Stimulated activated CD8-positive, alpha-beta memory T cell treated with anti-CD3 and anti-CD28 coated beads, Interleukin-12 subunit alpha, Interleukin-12 subunit beta, amount 100 ng/mL, for 24 hours (primary cell): ENCODE results near the gene LDB2.

Source experiments
- DNase-seq: peaks from one replicate; pipeline ENCODE4 v3.0.0-alpha.2; 2020; ENCODE audit errors: extremely low read depth

LDB2 gene

GRCh38 chr4:16721613-16722291 is 176.7 kb downstream of the LDB2 start:
- DNase-seq = no peak

GRCh38 chr4:16720761-16721160 is 177.7 kb downstream of the LDB2 start:
- DNase-seq = no peak

DNA sequence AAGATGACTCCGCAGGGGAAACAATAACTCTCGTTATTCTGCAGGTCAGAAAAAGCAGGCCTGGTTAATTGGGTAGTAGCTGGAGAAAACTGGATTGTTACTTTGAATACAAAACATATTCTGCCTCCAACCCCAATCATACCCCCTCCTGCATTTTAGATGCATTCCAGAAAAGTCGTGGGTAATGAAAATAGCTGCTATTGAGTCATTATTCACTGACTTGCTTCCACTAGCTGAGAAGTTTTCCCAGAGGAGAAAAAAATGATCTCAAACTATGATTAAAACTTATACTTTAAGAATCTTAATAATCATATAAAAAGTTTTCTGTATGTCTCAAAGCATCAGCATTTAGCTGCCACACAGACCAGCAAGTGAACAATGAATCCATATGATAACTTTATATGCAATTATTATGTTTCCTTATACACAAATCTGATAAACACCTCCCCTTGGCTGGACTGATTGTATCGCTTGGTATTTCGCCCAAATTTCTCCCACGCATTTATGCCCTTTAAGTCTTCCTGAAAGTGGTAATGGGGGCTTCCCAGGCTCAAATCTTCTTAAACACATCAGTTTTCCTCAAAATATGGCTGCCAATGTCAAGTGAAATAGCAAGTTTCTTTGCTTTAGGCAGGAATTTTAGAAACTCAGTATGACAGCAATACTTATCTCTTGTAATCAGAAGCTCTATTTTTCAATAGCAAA is 181.0 kb downstream of the LDB2 start:
- no peak for DNase-seq

DNA sequence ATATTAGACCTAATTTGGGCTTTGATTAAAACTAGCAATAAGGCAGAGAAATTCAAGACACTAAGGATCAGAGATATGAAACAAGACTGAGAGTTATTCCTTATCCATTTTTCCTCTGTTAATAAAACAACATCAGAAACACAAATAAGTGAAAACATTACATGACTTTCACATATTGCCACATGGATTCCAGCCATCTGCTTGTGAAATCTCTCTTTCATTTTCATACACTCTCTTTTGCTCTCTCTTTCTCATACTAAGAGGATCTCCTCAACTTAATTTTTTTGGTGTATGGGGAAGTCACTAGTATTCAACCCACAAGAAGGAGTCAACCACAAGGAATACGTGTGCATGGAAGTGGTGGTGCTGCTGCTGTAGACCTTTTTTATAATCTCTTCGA is 183.0 kb downstream of the LDB2 start:
- DNase-seq = no peak

DNA sequence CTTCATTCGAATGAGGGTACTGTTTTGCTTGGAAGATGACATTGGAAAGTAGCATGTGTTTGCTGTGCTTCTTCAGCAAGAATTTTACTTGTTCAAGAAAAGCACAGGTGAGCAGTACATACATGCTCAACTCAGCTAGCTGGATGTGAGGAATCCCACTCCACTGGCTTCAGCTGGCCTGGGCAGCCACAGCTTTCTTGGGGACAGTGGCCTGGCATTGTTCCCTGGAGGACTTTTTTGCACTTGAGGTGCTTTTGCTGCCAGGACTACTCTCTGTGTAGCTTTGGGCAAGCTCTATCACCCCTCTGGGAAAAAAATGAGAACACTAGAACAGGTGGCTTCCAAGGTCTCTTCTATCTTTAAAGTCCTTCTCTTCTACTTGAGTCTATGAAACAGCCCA is 184.3 kb downstream of the LDB2 start:
- DNase-seq = no peak

DNA sequence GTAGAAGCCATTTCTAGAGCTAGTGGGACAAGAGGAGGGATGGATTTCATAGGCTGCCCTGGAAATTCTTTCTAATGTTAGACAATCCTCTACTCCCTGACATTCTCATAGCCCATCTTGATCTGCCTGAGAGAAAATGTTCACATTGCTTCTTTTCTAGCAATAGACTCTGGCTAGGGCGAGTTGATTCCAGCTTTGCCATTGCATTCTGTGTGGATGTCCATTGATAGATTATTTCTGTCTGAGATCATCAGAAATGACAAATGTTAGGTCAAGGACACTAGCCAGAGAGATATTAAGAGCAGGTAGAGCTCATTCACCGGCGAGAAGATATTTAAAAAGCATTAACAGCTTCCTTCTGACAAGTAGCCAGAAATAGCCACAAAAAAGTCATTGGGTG is 184.7 kb downstream of the LDB2 start:
- DNase-seq = no peak

GRCh38 chr4:16713271-16713670 is 185.2 kb downstream of the LDB2 start:
- no peak for DNase-seq

- DNase-seq = no peak
Observed at GRCh38 chr4:16710198-16710597, 188.2 kb downstream of the LDB2 start.

- DNase-seq = no peak
Observed at GRCh38 chr4:16707874-16708273, 190.6 kb downstream of the LDB2 start.

DNA sequence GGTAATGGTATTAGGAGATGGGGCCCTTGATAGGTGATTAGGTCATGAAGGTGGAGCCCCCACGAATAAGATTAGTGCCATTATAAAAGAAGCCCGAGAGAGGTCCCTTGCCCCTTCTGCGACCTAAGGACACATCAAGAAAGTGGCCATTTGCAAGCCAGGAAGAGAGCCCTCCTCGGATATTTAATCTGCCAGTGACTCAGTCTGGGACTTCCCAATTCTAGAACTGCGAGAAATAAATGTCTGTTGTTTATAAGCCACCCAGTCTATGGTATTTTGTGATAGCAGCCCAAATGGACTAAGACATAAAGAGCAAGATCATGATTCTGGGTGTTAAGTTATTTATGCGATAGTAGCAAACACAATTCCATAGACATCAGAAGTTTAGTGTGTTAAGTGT is 192.2 kb downstream of the LDB2 start:
- DNase-seq = no peak

GRCh38 chr4:16705341-16705740 is 193.1 kb downstream of the LDB2 start:
- no peak for DNase-seq

GRCh38 chr4:16704489-16704888 is 194.0 kb downstream of the LDB2 start:
- DNase-seq = no peak

DNA sequence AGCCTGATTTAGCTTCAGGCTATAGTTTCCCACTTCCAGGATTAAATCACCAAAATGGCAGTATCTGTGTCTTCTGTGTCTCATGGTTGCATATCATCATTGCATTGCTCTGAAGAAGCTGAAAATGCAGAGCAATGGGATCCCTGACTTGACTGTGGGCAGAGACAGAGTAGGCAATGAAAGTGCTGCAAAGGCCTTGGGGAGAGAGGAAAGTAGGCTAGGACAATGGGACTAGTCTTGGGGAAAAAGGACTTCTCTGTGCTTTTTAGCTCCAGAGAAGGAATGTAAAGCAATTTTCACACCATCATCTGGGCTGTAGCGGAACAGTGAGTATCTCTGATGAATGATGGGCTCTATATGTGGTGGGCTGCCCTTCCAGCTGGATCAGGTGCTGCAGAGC is 202.5 kb downstream of the LDB2 start:
- no peak for DNase-seq

DNA sequence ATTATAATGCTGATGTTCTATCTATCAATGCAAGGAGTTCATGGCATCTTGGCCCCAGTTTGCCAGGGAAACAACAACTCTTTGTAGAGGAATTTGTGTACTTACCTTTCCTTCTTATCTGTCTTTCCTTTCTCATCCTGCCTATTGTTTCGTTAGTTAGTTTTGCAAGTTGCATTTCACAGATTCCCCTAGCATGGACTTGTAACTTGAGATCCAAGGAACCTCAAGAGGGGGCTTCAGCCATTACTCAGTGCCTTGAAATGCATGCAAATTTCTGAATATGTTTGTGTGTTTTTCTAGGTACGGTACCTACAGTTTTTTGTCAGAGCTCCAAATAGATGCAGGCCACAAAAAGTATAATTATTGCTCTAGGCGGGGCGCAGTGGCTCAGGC is 203.6 kb downstream of the LDB2 start:
- DNase-seq = no peak

DNA sequence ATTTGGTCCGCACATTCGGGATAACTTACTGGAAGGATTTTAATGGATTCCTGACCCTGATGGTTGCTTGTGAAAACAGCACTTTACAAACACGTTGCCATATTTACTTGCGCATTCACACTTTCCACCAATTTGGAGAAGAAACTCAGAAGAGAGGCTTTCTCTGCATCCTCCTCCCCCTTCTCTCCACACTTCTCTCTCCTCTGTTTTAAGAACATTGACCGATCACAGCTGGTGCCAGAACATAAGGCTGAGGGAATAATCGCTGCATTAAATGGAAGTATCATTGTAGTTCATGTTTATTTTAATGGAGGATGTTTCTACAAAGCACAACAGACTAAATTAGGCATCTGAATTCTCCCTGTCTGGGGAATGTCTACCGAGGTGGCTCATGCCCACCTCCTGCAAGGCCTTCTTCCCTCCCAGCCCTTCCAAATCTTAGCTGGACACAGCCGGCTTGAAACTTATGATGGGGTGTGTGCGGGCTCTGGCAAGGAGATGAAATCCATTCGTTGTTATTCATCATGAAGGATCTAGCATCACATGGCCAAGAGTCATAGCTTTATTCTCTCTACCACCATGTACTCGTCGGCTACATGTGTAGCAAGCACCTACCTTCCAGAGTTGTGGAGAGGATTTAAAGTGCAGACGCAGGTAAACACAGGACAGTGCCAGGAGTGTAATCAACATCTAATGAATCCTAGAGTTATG is 204.1 kb downstream of the LDB2 start:
- no peak for DNase-seq

DNA sequence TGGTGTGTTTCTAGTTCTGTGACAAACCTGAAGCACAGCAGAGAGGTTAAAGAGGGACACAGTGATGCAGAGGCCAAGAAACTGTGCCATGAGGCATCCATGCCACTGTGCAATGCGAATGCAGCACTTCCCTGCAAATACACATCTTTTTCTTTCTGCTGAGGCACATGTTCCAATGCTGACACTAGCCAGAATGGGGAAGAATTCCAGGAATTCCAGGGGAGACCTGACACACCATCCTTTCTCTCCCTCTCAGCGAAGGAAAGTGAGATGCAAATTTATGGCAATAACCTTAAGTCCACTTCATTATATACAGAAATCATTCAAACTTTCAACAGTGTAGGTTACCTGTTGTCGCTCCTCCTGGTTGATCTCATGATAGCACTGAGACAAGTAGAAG is 204.8 kb downstream of the LDB2 start:
- DNase-seq = no peak

DNA sequence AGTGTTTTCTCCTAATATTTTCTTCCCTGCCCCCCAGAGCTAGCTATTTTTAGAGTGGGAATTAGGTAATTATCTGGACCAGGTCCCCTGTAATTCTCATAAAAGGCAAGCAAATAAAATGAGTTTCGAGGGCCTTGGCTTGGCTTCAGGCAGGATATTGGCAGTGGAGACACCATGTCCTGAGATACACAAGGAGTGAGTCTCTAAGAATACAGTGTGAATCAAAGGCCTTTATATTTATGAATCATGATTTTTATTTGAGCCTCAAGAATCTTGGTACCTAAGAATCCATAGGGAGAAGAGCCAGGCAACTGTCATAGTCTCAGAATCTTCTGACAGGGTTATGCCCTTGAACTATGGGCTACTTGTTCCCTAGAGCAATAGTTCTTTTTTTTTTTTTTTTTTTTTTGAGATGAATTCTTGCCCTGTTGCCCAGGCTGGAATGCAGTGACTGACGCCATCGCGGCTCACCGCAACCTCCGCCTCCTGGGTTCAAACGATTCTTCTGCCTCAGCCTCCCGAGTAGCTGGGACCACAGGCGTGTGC is 205.4 kb downstream of the LDB2 start:
- no peak for DNase-seq

GRCh38 chr4:16692524-16692923 is 205.9 kb downstream of the LDB2 start:
- DNase-seq = no peak

DNA sequence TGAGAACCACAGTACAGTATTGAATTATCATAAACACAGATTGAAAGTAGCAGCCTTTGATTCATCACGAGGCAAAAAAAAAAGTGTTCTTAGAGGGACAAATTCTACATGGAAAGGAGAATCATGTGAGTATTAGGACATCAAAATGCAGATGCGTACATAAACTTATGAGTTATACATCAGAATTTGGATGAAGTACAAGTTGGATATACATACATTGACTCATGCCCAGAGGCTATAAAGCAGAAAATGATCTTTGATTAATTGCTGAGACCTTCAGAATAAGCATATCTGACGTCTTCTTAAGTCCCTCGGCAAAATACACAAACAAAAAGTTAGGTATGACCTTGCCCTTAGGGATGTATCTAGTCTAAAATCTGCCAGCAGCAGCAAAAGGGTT is 206.4 kb downstream of the LDB2 start:
- no peak for DNase-seq

DNA sequence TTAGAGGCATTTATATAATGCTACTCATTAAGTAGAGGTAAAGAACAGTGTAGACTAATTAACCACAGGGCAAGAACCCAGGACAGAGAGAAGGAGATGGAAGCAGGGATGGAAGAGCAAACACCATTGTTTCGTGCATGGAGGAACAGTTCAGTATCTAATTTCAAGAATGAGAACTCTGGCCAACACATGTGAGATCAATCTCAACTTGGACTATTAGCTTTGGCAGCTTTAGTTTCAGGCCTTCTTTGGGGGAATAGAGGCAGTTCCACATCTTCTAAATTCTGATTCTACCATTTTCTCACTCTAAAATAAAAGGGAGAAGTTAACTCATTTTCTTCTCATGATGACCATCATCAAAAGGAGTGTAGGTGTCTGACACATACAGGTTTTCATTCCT is 207.0 kb downstream of the LDB2 start:
- no peak for DNase-seq

DNA sequence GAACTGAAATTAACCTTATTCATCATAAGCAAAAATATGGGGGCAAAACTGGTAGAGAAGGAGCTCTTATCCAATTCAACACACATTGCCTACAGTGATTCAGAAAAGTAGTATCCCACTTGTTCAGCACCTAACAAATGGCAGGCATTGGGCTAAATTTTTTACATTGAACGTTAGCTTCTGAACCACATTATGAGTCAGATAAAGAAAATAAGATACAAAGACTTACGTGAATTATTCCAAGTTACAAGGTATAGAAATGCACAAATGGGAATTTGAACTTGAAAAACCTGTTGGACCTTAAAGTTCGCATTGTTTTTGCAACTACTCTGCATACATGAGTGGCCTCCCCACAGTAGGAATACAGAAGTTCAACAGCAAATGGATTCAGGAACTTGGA is 210.6 kb downstream of the LDB2 start:
- DNase-seq = no peak

- DNase-seq = no peak
Observed at GRCh38 chr4:16687011-16687410, 211.4 kb downstream of the LDB2 start.

DNA sequence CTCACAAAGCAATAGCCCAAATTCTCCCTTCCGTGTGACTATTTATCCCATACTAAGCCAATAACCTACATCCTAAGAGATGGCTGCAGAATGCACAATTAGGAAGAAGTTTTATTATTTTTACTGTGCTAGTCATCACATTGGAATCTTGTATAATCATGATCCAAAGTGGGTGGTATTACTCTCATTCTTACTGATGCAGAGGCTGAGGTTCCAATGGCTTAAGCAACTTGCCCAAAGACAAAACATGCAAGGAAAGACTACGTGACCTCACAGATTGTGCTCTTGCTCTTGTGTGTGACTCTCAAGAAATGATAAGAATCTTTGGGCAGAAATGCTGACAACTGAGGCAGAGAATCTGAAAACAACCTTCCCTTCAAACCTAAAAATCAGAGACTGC is 212.2 kb downstream of the LDB2 start:
- no peak for DNase-seq
